Activated CD8-positive, alpha-beta memory T cell treated with anti-CD3 and anti-CD28 coated beads, Interleukin-2, amount 50 U/mL, for 1 hour (primary cell): ENCODE measurements around the gene ANGPTL3.

Experiments
- DNase-seq: peaks from one replicate; pipeline ENCODE4 v3.0.0-alpha.2; 2020; ENCODE audit errors: extremely low read depth

Gene ANGPTL3

DNA sequence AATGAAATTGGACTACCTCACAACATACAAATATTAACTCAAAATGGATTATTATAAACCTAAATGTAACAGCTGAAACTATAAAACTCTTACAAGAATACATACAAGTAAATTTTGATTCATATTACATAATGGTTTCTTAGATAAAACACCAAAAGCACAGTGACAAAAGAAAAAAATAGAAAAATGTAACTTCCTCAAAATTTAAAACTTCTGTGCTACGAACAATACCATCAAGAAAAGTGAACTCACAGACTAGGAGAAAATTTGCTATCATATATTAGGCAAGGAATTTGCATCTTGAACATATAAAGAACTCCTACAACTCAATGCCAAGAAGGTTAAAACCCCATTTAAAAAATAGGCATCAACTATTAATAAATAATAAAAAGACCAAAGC is 31.2 kb downstream of the ANGPTL3 start:
- DNase-seq: no peak

DNA sequence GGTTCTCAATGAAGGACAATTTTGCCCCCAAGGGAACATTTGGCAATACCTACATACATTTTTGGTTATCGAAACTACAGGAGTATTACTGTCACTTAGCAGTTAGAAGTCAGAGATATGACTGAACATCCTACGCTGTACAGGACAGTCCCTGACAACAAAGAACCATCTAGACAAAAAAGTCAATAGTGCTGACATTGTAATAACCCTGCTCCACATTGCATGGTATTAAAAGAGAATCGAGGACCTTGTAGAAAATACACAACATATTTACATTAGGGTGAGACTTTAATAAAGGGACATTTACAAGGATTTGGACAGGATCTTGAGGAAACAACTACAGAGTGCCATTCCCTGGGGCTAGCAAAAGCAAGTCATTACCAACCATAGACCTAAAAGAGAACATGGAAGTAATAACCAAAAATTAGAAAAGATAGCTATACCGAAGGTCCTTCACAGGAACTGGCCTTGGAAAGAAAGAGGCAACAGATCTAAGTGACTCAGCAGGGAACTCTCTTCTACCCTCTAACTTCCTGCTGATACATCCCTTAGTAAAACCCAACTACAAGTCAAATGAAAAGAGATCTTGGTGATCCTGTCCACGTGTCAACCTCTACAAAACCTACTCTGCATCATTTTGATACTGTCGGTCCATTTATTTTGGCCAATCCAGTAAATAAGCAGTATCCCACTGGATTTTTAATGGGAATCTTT is 40.2 kb downstream of the ANGPTL3 start:
- no peak for DNase-seq

DNA sequence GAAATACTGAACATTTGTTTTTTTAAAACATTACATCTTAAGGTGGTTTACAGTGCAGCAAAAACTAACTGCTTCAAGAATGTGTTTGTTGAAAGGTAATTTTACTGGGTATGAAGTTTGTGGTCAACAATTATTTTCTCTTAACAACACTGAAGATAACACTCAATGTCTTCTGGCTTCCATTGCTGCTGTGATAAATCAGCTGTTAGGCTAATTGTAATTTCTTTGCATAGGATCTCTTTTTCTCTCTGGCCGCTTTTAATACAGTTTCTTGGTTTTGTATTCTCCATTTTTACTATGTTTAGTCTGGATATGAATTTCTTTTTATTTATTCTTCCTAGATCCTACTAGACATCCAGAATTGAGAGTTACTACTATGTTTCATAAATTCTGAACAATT is 46.0 kb downstream of the ANGPTL3 start:
- DNase-seq: no peak

DNA sequence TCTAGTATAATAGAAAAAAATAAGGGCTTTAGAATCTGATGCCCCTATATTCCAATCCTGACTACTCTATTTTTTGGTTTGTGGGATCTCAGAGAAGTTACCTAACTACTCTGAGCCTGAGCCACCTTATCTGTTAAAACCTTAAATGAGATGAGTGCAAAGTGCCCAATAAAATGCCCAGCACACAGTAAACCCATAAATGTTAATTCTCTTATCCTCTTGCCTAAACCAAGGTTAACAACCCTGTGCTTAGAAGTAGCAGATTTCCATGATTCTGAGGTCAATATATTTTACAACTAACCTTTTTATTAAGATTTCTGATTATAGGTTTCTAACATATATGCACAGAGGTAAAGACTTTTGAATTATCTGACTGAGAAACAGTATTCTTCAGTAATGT is 55.1 kb downstream of the ANGPTL3 start:
- DNase-seq: no peak

DNA sequence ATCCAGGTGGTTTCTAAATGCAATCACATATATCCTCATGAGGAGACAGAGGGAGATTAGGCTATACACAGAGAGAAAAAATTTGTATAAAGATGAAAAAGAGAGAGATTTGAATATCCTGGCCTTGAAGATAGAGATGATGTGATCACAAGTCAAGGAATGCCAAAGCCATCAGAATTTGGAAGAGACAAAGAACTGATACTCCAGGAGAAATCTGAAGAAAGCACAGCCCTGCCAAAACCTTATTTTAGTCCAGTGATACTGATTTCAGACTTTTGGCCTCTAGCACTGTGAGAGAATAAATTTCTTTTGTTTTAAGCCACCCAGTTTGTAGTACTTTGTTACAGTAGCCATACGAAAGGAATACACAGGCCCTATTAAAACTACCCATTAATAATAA is 57.4 kb downstream of the ANGPTL3 start:
- no peak for DNase-seq
